ENCODE data around the gene PTMS.

DNA sequence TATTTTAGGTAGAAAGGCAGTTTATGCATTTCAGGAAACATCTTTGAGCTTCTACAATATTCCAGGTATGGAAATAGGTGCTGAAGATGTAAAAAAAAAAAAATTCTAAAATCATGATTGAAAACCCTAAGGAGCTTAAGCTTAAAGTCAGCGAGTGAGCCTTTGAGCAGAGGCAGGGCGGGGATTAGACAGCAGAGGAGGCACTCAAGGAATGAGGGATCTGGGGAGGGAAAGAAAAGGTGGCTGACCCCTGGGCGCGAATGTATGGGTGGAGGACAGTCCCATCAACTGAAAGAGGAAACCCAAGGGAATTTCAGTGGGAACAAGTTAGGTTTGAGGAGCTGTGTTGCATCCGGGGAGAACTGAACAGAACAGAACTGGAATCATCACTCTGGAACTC is 6.4 kb upstream of the PTMS start:
- TF ChIP-seq, protein P1, sequence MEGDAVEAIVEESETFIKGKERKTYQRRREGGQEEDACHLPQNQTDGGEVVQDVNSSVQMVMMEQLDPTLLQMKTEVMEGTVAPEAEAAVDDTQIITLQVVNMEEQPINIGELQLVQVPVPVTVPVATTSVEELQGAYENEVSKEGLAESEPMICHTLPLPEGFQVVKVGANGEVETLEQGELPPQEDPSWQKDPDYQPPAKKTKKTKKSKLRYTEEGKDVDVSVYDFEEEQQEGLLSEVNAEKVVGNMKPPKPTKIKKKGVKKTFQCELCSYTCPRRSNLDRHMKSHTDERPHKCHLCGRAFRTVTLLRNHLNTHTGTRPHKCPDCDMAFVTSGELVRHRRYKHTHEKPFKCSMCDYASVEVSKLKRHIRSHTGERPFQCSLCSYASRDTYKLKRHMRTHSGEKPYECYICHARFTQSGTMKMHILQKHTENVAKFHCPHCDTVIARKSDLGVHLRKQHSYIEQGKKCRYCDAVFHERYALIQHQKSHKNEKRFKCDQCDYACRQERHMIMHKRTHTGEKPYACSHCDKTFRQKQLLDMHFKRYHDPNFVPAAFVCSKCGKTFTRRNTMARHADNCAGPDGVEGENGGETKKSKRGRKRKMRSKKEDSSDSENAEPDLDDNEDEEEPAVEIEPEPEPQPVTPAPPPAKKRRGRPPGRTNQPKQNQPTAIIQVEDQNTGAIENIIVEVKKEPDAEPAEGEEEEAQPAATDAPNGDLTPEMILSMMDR (IDR thresholded peaks at IDR 0.05), result no peak
- no peak for TF ChIP-seq POLR2A (IDR thresholded peaks at IDR 0.05)

Data from adrenal gland (tissue), 5 donors.